Activated CD4-positive, alpha-beta T cell treated with anti-CD3 and anti-CD28 coated beads for 36 hours (primary cell): ENCODE data around the gene FAM83F. TPM values are rescaled to one million over a fixed set of nuclear protein-coding genes. Genes with fewer than 3 reads are reported as not detected.

Experiments
- ATAC-seq: fragments of 200-7000 bp; cut with Tn5 transposase; one replicate; pipeline ENCODE4 v1.10.0; 2021; ENCODE audit warnings: mild to moderate bottlenecking, moderate library complexity
- CTCF ChIA-PET: fragments of 350-600 bp; sonication (Branson Sonifier 250); formaldehyde crosslinking; loops from one replicate; lab custom pipeline; 2021; ENCODE audit warnings: antibody characterized with exemption; lab: Charles Lee
- POLR2A ChIA-PET: fragments of 350-600 bp; sonication (Branson Sonifier 250); formaldehyde crosslinking; loops from one replicate; lab custom pipeline; 2021; ENCODE audit warnings: antibody characterized with exemption, inconsistent platforms; lab: Charles Lee
- DNase-seq: peaks from one replicate; pipeline ENCODE4 v3.0.0-alpha.2; 2020
- H3K27ac Mint-ChIP-seq: one replicate; pipeline ENCODE4 v1.8.0; 2021; ENCODE audit warnings: mixed read lengths
- H3K27me3 Mint-ChIP-seq: one replicate; pipeline ENCODE4 v1.8.0; 2021; ENCODE audit warnings: mixed read lengths
- H3K36me3 Mint-ChIP-seq: one replicate; pipeline ENCODE4 v1.8.0; 2021; ENCODE audit warnings: low read depth, mixed read lengths
- H3K4me1 Mint-ChIP-seq: one replicate; pipeline ENCODE4 v1.8.0; 2021; ENCODE audit warnings: mixed read lengths
- H3K4me3 Mint-ChIP-seq: one replicate; pipeline ENCODE4 v1.8.0; 2021; ENCODE audit warnings: mild to moderate bottlenecking, moderate library complexity, mixed read lengths
- H3K9me3 Mint-ChIP-seq: one replicate; pipeline ENCODE4 v1.8.0; 2021; ENCODE audit warnings: low read depth, mixed read lengths
- intact Hi-C, 2 experiments: fragments of 100-400 bp; cut with DNase I in 1 of 2; cut with micrococcal nuclease in 1 of 2; formaldehyde crosslinking; loops; one replicate each; pipeline versions ENCODE4 v1.14.2 to v1.15.1; 2022 to 2024; cut with DNase I, micrococcal nuclease
- total RNA-seq, 2 experiments: library from RNA; stranded (reverse); gene quantifications; one replicate each; pipeline ENCODE4 v1.2.3, GENCODE V29; 2021

The FAM83F gene
- total RNA-seq, 2 experiments from 2014 or later: 0.49 to 0.91 TPM

DNA sequence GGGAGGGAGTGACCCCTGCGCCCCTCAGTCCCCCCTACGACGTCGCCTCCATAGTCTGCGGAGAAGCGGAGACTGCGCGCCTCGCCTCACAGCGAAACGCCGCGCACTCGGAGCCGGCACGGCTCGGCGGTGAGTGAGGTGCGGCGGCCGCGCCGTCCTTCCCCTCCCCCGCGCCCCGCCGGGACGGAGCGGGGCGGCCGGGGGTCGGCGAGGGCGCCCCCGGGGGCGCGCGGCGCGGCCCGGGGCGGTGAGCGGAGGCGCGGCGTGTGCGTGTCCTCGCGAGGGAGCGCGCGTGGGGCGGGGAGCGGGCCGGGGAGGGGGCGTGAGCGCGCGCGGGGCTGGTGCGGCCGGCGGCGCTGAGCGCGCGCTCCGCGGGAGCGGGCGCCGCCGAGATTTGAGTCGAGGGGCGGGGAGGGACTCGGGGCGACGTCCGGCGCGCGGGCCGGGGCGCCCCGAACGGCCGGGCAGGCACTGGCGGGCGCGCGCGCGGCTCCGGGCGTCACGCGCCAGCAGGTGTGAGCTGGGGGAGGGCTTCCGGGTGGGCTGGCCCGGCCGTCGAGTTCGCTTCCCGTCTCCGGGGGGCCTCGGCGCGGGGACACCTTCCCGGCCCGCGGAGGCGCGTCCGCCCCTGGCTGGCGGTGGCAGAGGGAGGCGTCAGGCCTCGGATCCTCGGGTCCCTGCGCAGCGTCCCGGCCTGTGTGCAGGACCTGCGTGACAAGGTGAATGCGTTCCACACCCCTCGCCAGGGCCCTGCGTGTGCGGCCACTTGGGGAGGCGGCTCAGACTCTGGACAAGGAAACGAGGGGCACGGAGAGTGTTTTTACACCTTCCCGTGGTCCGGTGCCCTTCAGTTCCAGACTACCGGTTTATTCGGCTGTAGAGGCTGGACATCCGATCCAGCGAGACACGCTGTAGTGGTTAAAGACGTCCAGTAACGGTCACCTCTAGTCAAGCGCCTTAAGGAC lies 50.4 kb downstream of the FAM83F start:
- H3K9me3 Mint-ChIP-seq: no peaks in the 10 kb centered on the region
- peak overlapping the region; percentile 99 for H3K27ac Mint-ChIP-seq
- no peaks in the 10 kb centered on the region for H3K27me3 Mint-ChIP-seq
- H3K36me3 Mint-ChIP-seq: peaks cover 1% of the 10 kb centered on the region
- peak; percentile 12 for ATAC-seq
- DNase-seq: peak; percentile 85
- ChIA-PET CTCF (interaction anchor here (0.7 to 2.3 kb wide), 13 partner anchors 10 to 812 kb away, joined by 3 to 21 read pairs (median 4); partner anchors contain the start of genes FAM83F and TNRC6B), POLR2A (interaction anchor here (0.6 to 5.4 kb wide), 17 partner anchors 10 to 725 kb away, joined by 3 to 71 read pairs (median 4); partner anchors contain the start of genes ADSL, RPL3 and TNRC6B)
- intact Hi-C loops: loop anchor here (1.0 to 5.0 kb wide), 10 partner anchors 10 to 1047 kb away; partner anchors contain the start of genes ADSL (in 2 of the 2), TNRC6B (in 2 of the 2), ATF4 (in 1 of the 2) and EP300 (in 1 of the 2)
- peaks cover 31% of the 10 kb centered on the region for H3K4me1 Mint-ChIP-seq
- H3K4me3 Mint-ChIP-seq: peak overlapping the region; percentile 87

DNA sequence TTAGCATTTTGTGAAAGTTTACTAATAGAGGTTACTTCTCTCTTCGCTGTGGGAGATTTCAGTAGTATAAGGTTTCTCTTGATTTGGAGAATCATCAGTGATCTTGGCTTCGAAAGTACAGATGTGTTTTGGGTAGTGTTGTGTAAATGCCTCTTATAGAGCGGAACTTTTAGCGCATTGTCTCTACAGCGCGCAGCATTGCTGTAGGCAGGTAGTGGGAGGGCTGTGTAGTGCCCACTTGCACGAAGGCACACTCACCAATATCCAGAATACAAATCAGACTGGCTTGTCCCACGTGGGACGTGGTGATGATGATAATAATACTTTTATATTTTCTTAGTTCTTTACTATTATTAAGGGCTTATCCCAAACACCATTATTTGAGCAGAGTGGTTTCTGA lies 51.4 kb downstream of the FAM83F start:
- H3K4me3 Mint-ChIP-seq: peak overlapping the region; percentile 72
- CTCF ChIA-PET: interaction anchor here (0.9 kb wide), 2 partner anchors 9 to 20 kb away, joined by 5 read pairs; no protein-coding TSS in a partner anchor
- peak; percentile 56 for DNase-seq

GRCh38 chr22:40050258-40050657 lies 55.5 kb downstream of the FAM83F start:
- no peak overlapping the region for H3K4me3 Mint-ChIP-seq
- no peaks in the 10 kb centered on the region for H3K27me3 Mint-ChIP-seq
- intact Hi-C loops: no loop called here
- CTCF ChIA-PET: interaction anchor here (1.8 kb wide), 1 partner anchor 297 kb away, joined by 8 read pairs; the partner anchor contains the start of gene ADSL
- peaks cover 8% of the 10 kb centered on the region for H3K36me3 Mint-ChIP-seq
- no peak for DNase-seq
- no peaks in the 10 kb centered on the region for H3K9me3 Mint-ChIP-seq
- no peak for ATAC-seq
- POLR2A ChIA-PET: no interaction called here
- H3K27ac Mint-ChIP-seq: peak overlapping the region; percentile 92
- peaks cover 67% of the 10 kb centered on the region for H3K4me1 Mint-ChIP-seq

More for the DNA sequence above, 51.4 kb downstream of the FAM83F start:
- Mint-ChIP-seq H3K36me3 (peaks cover 2% of the 10 kb centered on the region), H3K4me1 (peaks cover 40% of the 10 kb centered on the region), H3K9me3 (no peaks in the 10 kb centered on the region), H3K27ac (peak overlapping the region; percentile 90), H3K27me3 (no peaks in the 10 kb centered on the region)
- no peak for ATAC-seq
- POLR2A ChIA-PET: interaction anchor here (0.7 to 5.4 kb wide), 3 partner anchors 10 to 301 kb away, joined by 8 to 71 read pairs (median 29); partner anchors contain the start of genes ADSL and TNRC6B
- intact Hi-C loops: no loop called here

DNA sequence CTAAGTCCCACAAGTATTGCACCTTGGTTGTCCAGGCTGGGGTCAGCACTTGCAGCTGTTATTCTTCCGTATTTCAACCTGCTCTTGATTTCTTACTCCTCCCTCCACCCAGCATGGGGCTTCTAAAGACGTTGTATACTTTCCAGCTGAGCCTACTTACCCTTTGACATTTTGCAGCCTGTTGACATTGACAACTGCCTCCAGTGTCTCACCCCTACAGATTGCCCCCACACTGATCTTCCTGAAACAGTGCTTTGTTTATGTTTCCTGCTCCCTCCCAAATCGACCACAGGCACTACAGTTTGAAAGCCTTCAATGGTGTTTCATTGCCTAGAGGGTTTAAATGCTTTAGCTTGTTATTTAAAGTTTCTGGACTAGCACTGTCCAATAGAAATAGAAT lies 56.6 kb downstream of the FAM83F start:
- H3K9me3 Mint-ChIP-seq: no peaks in the 10 kb centered on the region
- H3K4me1 Mint-ChIP-seq: peaks cover 75% of the 10 kb centered on the region
- intact Hi-C loops: no loop called here
- peak overlapping the region; percentile 92 for H3K27ac Mint-ChIP-seq
- ChIA-PET CTCF (interaction anchor here (0.6 to 1.8 kb wide), 3 partner anchors 100 to 296 kb away, joined by 3 to 8 read pairs (median 3); partner anchors contain the start of gene ADSL), POLR2A (no interaction called here)
- peaks cover 9% of the 10 kb centered on the region for H3K36me3 Mint-ChIP-seq
- DNase-seq (no peak), ATAC-seq (no peak)
- no peaks in the 10 kb centered on the region for H3K27me3 Mint-ChIP-seq
- peak overlapping the region; percentile 26 for H3K4me3 Mint-ChIP-seq

DNA sequence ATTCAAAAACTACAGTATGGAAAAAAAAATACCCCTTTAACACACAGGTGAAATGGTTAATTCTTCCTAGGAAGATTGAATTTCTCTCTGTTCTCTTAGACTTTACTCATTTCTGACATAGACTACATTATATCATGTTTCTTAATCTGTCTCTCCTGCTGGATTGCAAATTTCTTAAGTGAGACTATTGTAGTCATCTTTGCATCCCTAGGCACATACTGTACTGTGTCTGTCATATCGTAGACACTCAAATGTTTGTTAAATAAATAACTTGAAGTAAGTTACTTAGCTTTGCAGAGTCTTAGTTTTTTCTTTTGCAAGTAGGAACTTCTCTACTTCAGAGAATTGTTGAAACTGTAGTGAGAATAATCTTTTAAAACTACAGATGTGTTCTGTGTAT lies 58.7 kb downstream of the FAM83F start:
- ChIA-PET POLR2A (interaction anchor here (0.7 to 2.6 kb wide), 2 partner anchors 9 to 111 kb away, joined by 3 to 22 read pairs; no protein-coding TSS in a partner anchor), CTCF (interaction anchor here (0.7 to 4.7 kb wide), 4 partner anchors 9 to 294 kb away, joined by 3 to 21 read pairs (median 12); partner anchors contain the start of gene ADSL)
- DNase-seq (no peak), ATAC-seq (no peak)
- no peaks in the 10 kb centered on the region for H3K27me3 Mint-ChIP-seq
- H3K9me3 Mint-ChIP-seq: no peaks in the 10 kb centered on the region
- H3K36me3 Mint-ChIP-seq: peaks cover 9% of the 10 kb centered on the region
- intact Hi-C loops: no loop called here
- H3K4me1 Mint-ChIP-seq: peaks cover 81% of the 10 kb centered on the region
- H3K4me3 Mint-ChIP-seq: no peak overlapping the region
- peak overlapping the region; percentile 75 for H3K27ac Mint-ChIP-seq

DNA sequence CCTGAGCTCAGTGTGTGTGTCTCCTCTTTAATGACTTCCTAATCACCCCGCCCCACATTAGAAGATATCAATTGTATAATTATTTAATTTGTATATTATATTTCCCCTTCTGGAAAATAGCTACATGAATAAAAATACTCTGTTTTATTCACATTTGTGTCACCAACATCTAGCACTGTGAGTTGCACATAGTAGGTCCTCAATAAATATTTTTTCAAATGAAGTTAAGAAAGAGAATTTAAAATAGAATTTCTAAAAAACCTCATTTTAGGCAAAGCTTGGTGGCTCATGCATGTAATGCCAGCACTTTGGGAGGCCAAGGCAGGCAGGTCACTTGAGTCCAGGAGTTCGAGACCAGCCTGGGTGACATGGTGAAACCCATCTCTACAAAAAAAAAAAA lies 59.7 kb downstream of the FAM83F start:
- ATAC-seq (no peak), DNase-seq (no peak)
- H3K27me3 Mint-ChIP-seq: no peaks in the 10 kb centered on the region
- H3K27ac Mint-ChIP-seq: peak overlapping the region; percentile 100
- peaks cover 9% of the 10 kb centered on the region for H3K36me3 Mint-ChIP-seq
- ChIA-PET POLR2A (interaction anchor here (0.6 to 2.6 kb wide), 3 partner anchors 10 to 123 kb away, joined by 3 to 22 read pairs (median 11); partner anchors contain the start of gene TNRC6B), CTCF (interaction anchor here (0.8 to 4.7 kb wide), 7 partner anchors 8 to 293 kb away, joined by 3 to 21 read pairs (median 5); partner anchors contain the start of genes ADSL and TNRC6B)
- H3K9me3 Mint-ChIP-seq: no peaks in the 10 kb centered on the region
- peak overlapping the region; percentile 73 for H3K4me3 Mint-ChIP-seq
- intact Hi-C loops: loop anchor here (2.0 kb wide), 3 partner anchors 122 to 292 kb away; partner anchors contain the start of genes TNRC6B (in 2 of the 2) and ADSL (in 1 of the 2)
- H3K4me1 Mint-ChIP-seq: peaks cover 83% of the 10 kb centered on the region

- intact Hi-C loops: loop anchor here (1.0 to 5.0 kb wide), 6 partner anchors 11 to 291 kb away; partner anchors contain the start of genes TNRC6B (in 2 of the 2) and ADSL (in 1 of the 2)
- ChIA-PET POLR2A (interaction anchor here (0.5 to 2.6 kb wide), 9 partner anchors 9 to 291 kb away, joined by 3 to 22 read pairs (median 3); partner anchors contain the start of gene TNRC6B), CTCF (interaction anchor here (0.6 to 4.7 kb wide), 13 partner anchors 9 to 292 kb away, joined by 3 to 21 read pairs (median 4); partner anchors contain the start of genes ADSL and TNRC6B)
- Mint-ChIP-seq H3K4me3 (peak overlapping the region; percentile 73), H3K27me3 (no peaks in the 10 kb centered on the region), H3K27ac (peak overlapping the region; percentile 100), H3K4me1 (peaks cover 79% of the 10 kb centered on the region), H3K36me3 (peaks cover 9% of the 10 kb centered on the region), H3K9me3 (no peaks in the 10 kb centered on the region)
- DNase-seq (peak; percentile 43), ATAC-seq (peak; percentile 89)
These were observed 60.6 kb downstream of the FAM83F start for GRCh38 chr22:40055143-40055883.

DNA sequence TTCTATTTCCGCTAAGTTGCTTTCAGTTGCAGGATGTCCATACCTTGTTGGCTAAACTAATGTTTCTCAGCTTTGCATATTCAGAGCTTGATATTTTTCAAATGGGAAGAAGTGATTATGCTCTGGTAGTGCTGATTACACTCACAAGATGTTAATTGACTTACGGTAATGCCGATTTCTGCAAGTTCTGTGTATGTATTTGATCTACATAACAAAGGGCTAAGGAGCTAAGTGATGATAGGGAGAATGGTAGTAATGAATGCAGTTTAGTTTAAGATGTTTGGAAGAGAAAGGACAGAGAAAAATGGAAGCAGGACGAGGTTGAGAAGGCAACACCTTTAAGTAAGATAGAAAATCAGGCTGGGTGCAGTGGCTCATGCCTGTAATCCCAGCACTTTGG lies 61.4 kb downstream of the FAM83F start:
- DNase-seq (no peak), ATAC-seq (no peak)
- H3K27ac Mint-ChIP-seq: peak overlapping the region; percentile 100
- H3K9me3 Mint-ChIP-seq: no peaks in the 10 kb centered on the region
- H3K27me3 Mint-ChIP-seq: no peaks in the 10 kb centered on the region
- intact Hi-C loops: loop anchor here (5.0 kb wide), 2 partner anchors 51 to 141 kb away; no protein-coding TSS in a partner anchor
- peaks cover 74% of the 10 kb centered on the region for H3K4me1 Mint-ChIP-seq
- H3K4me3 Mint-ChIP-seq: peak overlapping the region; percentile 73
- ChIA-PET CTCF (interaction anchor here (0.6 to 4.7 kb wide), 10 partner anchors 11 to 292 kb away, joined by 3 to 21 read pairs (median 4); partner anchors contain the start of gene ADSL), POLR2A (interaction anchor here (0.5 to 2.6 kb wide), 7 partner anchors 10 to 290 kb away, joined by 3 to 22 read pairs (median 4); partner anchors contain the start of gene TNRC6B)
- peaks cover 8% of the 10 kb centered on the region for H3K36me3 Mint-ChIP-seq

- DNase-seq (peak; percentile 27), ATAC-seq (no peak)
- H3K9me3 Mint-ChIP-seq: no peaks in the 10 kb centered on the region
- H3K27me3 Mint-ChIP-seq: no peaks in the 10 kb centered on the region
- H3K27ac Mint-ChIP-seq: peak overlapping the region; percentile 100
- CTCF ChIA-PET: interaction anchor here (0.8 to 4.7 kb wide), 9 partner anchors 10 to 291 kb away, joined by 3 to 21 read pairs (median 5); partner anchors contain the start of gene ADSL
- peaks cover 5% of the 10 kb centered on the region for H3K36me3 Mint-ChIP-seq
- H3K4me1 Mint-ChIP-seq: peaks cover 70% of the 10 kb centered on the region
- H3K4me3 Mint-ChIP-seq: peak overlapping the region; percentile 73
- POLR2A ChIA-PET: interaction anchor here (0.7 to 1.4 kb wide), 2 partner anchors 20 to 36 kb away, joined by 3 to 4 read pairs; no protein-coding TSS in a partner anchor
- intact Hi-C loops: loop anchor here (5.0 kb wide), 2 partner anchors 51 to 141 kb away; no protein-coding TSS in a partner anchor
These were observed 61.8 kb downstream of the FAM83F start for GRCh38 chr22:40056559-40056958.
